Measurements from ENCODE around the gene FBRSL1.

GRCh38 chr12:132508491-132508740 lies 18.5 kb downstream of the FBRSL1 start:
- TF ChIP-seq CTCF (IDR thresholded peaks at IDR 0.05) (no peak), POLR2A (IDR thresholded peaks at IDR 0.05) (no peak)
